ENCODE results near the gene LILRB5. TPM values are rescaled to one million over a fixed set of nuclear protein-coding genes. Genes with fewer than 3 reads are reported as not detected.

The LILRB5 gene
- total RNA-seq, 1 experiment from 2014 or later: not detected

GRCh38 chr19:54271106-54271505 is 14.0 kb upstream of the LILRB5 start:
- H3K36me3 ChIP-seq (ENCODE audit: low read depth, low read length): no peaks in the 10 kb centered on the region
- no peaks in the 10 kb centered on the region for H3K9me2 ChIP-seq (replicated peaks; ENCODE audit: low read length)
- H3K9ac ChIP-seq (ENCODE audit: low read length): no peak overlapping the region
- DNase-seq (no peak), ATAC-seq (no peak)
- H3K4me1 ChIP-seq (ENCODE audit: insufficient read depth, low read length): no peaks in the 10 kb centered on the region
- no peak overlapping the region for H2AFZ ChIP-seq (ENCODE audit: low read length)
- ChIA-PET POLR2A (ENCODE audit: unreplicated experiment) (no interaction called here), CTCF (no interaction called here)
- H3K79me2 ChIP-seq (ENCODE audit: low read length): no peaks in the 10 kb centered on the region
- no peak overlapping the region for H3K27ac ChIP-seq (ENCODE audit: low read length)
- H3K4me3 ChIP-seq (ENCODE audit: low read length): no peak overlapping the region
- no peak overlapping the region for H3K4me2 ChIP-seq (ENCODE audit: low read length)
- intact Hi-C loops (cut with micrococcal nuclease): no loop called here
- H4K20me1 ChIP-seq (ENCODE audit: low read length): no peaks in the 10 kb centered on the region
- no peaks in the 10 kb centered on the region for H3F3A ChIP-seq (ENCODE audit: low read length, unreplicated experiment)
- no TSS peak for BruUV-seq (replicated peaks)
- no peaks in the 10 kb centered on the region for H3K9me3 ChIP-seq (ENCODE audit: low read length)
- TF ChIP-seq CTCF (conservative IDR thresholded peaks at IDR 0.05; ENCODE audit: low read depth, low read length): no peak
- peaks cover 78% of the 10 kb centered on the region for H3K27me3 ChIP-seq (ENCODE audit: low read length)

GRCh38 chr19:54268936-54269335 is 11.9 kb upstream of the LILRB5 start:
- CTCF ChIA-PET: no interaction called here
- Histone ChIP-seq H3K27ac (ENCODE audit: low read length) (no peak overlapping the region), H3K79me2 (ENCODE audit: low read length) (no peaks in the 10 kb centered on the region), H3F3A (ENCODE audit: low read length, unreplicated experiment) (no peaks in the 10 kb centered on the region), H3K9ac (ENCODE audit: low read length) (no peak overlapping the region), H3K4me3 (ENCODE audit: low read length) (no peak overlapping the region), H3K9me3 (ENCODE audit: low read length) (no peaks in the 10 kb centered on the region), H3K9me2 (replicated peaks; ENCODE audit: low read length) (no peaks in the 10 kb centered on the region), H3K36me3 (ENCODE audit: low read depth, low read length) (no peaks in the 10 kb centered on the region), H3K27me3 (ENCODE audit: low read length) (peaks cover 70% of the 10 kb centered on the region), H3K4me1 (ENCODE audit: insufficient read depth, low read length) (no peaks in the 10 kb centered on the region), H4K20me1 (ENCODE audit: low read length) (no peaks in the 10 kb centered on the region), H2AFZ (ENCODE audit: low read length) (no peak overlapping the region), H3K4me2 (ENCODE audit: low read length) (no peak overlapping the region)
- no peak for TF ChIP-seq EZH2phosphoT487 (IDR thresholded peaks at IDR 0.05; ENCODE audit: borderline replicate concordance, low read length)
- no peak for TF ChIP-seq EZH2 (IDR thresholded peaks at IDR 0.05; ENCODE audit: low read length, unreplicated experiment)
- no peak for TF ChIP-seq CTCF (conservative IDR thresholded peaks at IDR 0.05; ENCODE audit: low read depth, low read length)
- POLR2A ChIA-PET (ENCODE audit: unreplicated experiment): no interaction called here
- no peak for DNase-seq
- intact Hi-C loops (cut with micrococcal nuclease): no loop called here
- no TSS peak for BruUV-seq (replicated peaks)
- ATAC-seq: no peak

GRCh38 chr19:54266133-54266532 is 9.1 kb upstream of the LILRB5 start:
- Histone ChIP-seq H3F3A (ENCODE audit: low read length, unreplicated experiment) (no peaks in the 10 kb centered on the region), H3K9ac (ENCODE audit: low read length) (no peak overlapping the region), H3K36me3 (ENCODE audit: low read depth, low read length) (no peaks in the 10 kb centered on the region), H3K79me2 (ENCODE audit: low read length) (no peaks in the 10 kb centered on the region), H4K20me1 (ENCODE audit: low read length) (no peaks in the 10 kb centered on the region), H3K9me2 (replicated peaks; ENCODE audit: low read length) (no peaks in the 10 kb centered on the region), H3K4me2 (ENCODE audit: low read length) (no peak overlapping the region), H3K27me3 (ENCODE audit: low read length) (peaks cover 46% of the 10 kb centered on the region), H3K27ac (ENCODE audit: low read length) (no peak overlapping the region), H3K4me3 (ENCODE audit: low read length) (no peak overlapping the region), H3K9me3 (ENCODE audit: low read length) (no peaks in the 10 kb centered on the region), H3K4me1 (ENCODE audit: insufficient read depth, low read length) (no peaks in the 10 kb centered on the region), H2AFZ (ENCODE audit: low read length) (no peak overlapping the region)
- no TSS peak for BruUV-seq (replicated peaks)
- peak; percentile 91 for TF ChIP-seq CTCF (conservative IDR thresholded peaks at IDR 0.05; ENCODE audit: low read depth, low read length)
- no peak for TF ChIP-seq EZH2 (IDR thresholded peaks at IDR 0.05; ENCODE audit: low read length, unreplicated experiment)
- no peak for TF ChIP-seq EZH2phosphoT487 (IDR thresholded peaks at IDR 0.05; ENCODE audit: borderline replicate concordance, low read length)
- ChIA-PET POLR2A (ENCODE audit: unreplicated experiment) (no interaction called here), CTCF (interaction anchor here (0.6 to 1.1 kb wide), 2 partner anchors 86 to 233 kb away, joined by 3 to 4 read pairs; no protein-coding TSS in a partner anchor)
- peak; percentile 79 for ATAC-seq
- intact Hi-C loops (cut with micrococcal nuclease): no loop called here
- DNase-seq: peak; percentile 90
